Measurements from ENCODE around the gene PCCA. TPM values are rescaled to one million over a fixed set of nuclear protein-coding genes. Genes with fewer than 3 reads are reported as not detected.

PCCA gene
- total RNA-seq, 5 donors from 2014 or later (not counting 1 experiment from before 2014, with no cell fraction given) = 7.6 to 16.8 (median 10.2) TPM

- peaks cover 0 to 3% of the 10 kb centered on the region in 2 experiments for H3K27me3 ChIP-seq (replicated peaks in 1 of 2; ENCODE audit: control insufficient read depth in 2 of 2, extremely low read depth in 1 of 2, insufficient read depth in 2 of 2, low read length in 1 of 2)
- Mint-ChIP-seq H3K27me3 (peaks cover 18 to 28% of the 10 kb centered on the region in 2 donors), H3K4me3 (no peak overlapping the region), H3K27ac (peak overlapping the region in 1 of 2 donors; percentile 39), H3K9me3 (peaks cover 0 to 5% (median 2%) of the 10 kb centered on the region in 3 donors), H3K4me1 (peaks cover 0 to 4% (median 0%) of the 10 kb centered on the region in 3 donors), H3K36me3 (no peaks in the 10 kb centered on the region)
- no peak for ATAC-seq (replicated peaks in 1 of 4)
- no CpG with 5 or more reads among the region's 3 CpGs for WGBS (ENCODE audit: insufficient coverage)
- no peaks in the 10 kb centered on the region for H3K9me3 ChIP-seq
- no peak overlapping the region for H3K4me3 ChIP-seq (ENCODE audit: control insufficient read depth in 1 of 2, extremely low read depth in 1 of 2, low read length in 1 of 2)
- ChIA-PET POLR2A (no interaction called here), CTCF (no interaction called here)
- DNase-seq = no peak
- H3K36me3 ChIP-seq (ENCODE audit: control insufficient read depth in 2 of 2, extremely low read depth in 1 of 2, insufficient read depth in 1 of 2, low read length in 1 of 2) = no peaks in the 10 kb centered on the region
- H3K4me1 ChIP-seq (ENCODE audit: control insufficient read depth in 1 of 2, extremely low read depth in 1 of 2, insufficient read depth in 2 of 2, low read length in 2 of 2) = no peaks in the 10 kb centered on the region
- no peak overlapping the region for H3K27ac ChIP-seq (ENCODE audit: low read length)
Observed at GRCh38 chr13:100059827-100060226, 29.1 kb upstream of the PCCA start.

- ATAC-seq (replicated peaks in 1 of 4) (no peak), DNase-seq (no peak)
- Histone ChIP-seq H3K27ac (ENCODE audit: low read length) (no peak overlapping the region), H3K4me3 (ENCODE audit: control insufficient read depth in 1 of 2, extremely low read depth in 1 of 2, low read length in 1 of 2) (no peak overlapping the region), H3K4me1 (ENCODE audit: control insufficient read depth in 1 of 2, extremely low read depth in 1 of 2, insufficient read depth in 2 of 2, low read length in 2 of 2) (no peaks in the 10 kb centered on the region), H3K36me3 (ENCODE audit: control insufficient read depth in 2 of 2, extremely low read depth in 1 of 2, insufficient read depth in 1 of 2, low read length in 1 of 2) (no peaks in the 10 kb centered on the region), H3K27me3 (replicated peaks in 1 of 2; ENCODE audit: control insufficient read depth in 2 of 2, extremely low read depth in 1 of 2, insufficient read depth in 2 of 2, low read length in 1 of 2) (peaks cover 0 to 13% of the 10 kb centered on the region in 2 experiments), H3K9me3 (no peaks in the 10 kb centered on the region)
- Mint-ChIP-seq H3K4me3 (no peak overlapping the region), H3K4me1 (peaks cover 0 to 4% (median 0%) of the 10 kb centered on the region in 3 donors), H3K27ac (no peak overlapping the region), H3K27me3 (peaks cover 23 to 35% of the 10 kb centered on the region in 2 donors), H3K36me3 (no peaks in the 10 kb centered on the region), H3K9me3 (peaks cover 0 to 5% (median 2%) of the 10 kb centered on the region in 3 donors)
- 79% methylated on average over 4 of the region's 6 CpGs for WGBS (ENCODE audit: insufficient coverage)
- ChIA-PET CTCF (no interaction called here), POLR2A (no interaction called here)
Observed at GRCh38 chr13:100063333-100063732, 25.6 kb upstream of the PCCA start.

GRCh38 chr13:100063906-100064305 lies 25.0 kb upstream of the PCCA start:
- Mint-ChIP-seq H3K27me3 (peaks cover 23 to 35% of the 10 kb centered on the region in 2 donors), H3K4me3 (no peak overlapping the region), H3K4me1 (no peaks in the 10 kb centered on the region), H3K27ac (no peak overlapping the region), H3K9me3 (no peaks in the 10 kb centered on the region), H3K36me3 (no peaks in the 10 kb centered on the region)
- H3K4me3 ChIP-seq (ENCODE audit: control insufficient read depth in 1 of 2, extremely low read depth in 1 of 2, low read length in 1 of 2) = no peak overlapping the region
- no peaks in the 10 kb centered on the region for H3K9me3 ChIP-seq
- DNase-seq (no peak), ATAC-seq (replicated peaks in 1 of 4) (no peak)
- no peak overlapping the region for H3K27ac ChIP-seq (ENCODE audit: low read length)
- H3K36me3 ChIP-seq (ENCODE audit: control insufficient read depth in 2 of 2, extremely low read depth in 1 of 2, insufficient read depth in 1 of 2, low read length in 1 of 2) = no peaks in the 10 kb centered on the region
- POLR2A ChIA-PET = no interaction called here
- no peaks in the 10 kb centered on the region for H3K4me1 ChIP-seq (ENCODE audit: control insufficient read depth in 1 of 2, extremely low read depth in 1 of 2, insufficient read depth in 2 of 2, low read length in 2 of 2)
- CTCF ChIA-PET = no interaction called here
- H3K27me3 ChIP-seq (replicated peaks in 1 of 2; ENCODE audit: control insufficient read depth in 2 of 2, extremely low read depth in 1 of 2, insufficient read depth in 2 of 2, low read length in 1 of 2) = peaks cover 0 to 13% of the 10 kb centered on the region in 2 experiments
- WGBS (ENCODE audit: insufficient coverage) = 77% methylated on average over 3 of the region's 5 CpGs

GRCh38 chr13:100068133-100068931 lies 20.6 kb upstream of the PCCA start:
- Mint-ChIP-seq H3K36me3 (no peaks in the 10 kb centered on the region), H3K27me3 (peaks cover 19% of the 10 kb centered on the region in 2 donors), H3K4me1 (no peaks in the 10 kb centered on the region), H3K4me3 (no peak overlapping the region), H3K9me3 (no peaks in the 10 kb centered on the region), H3K27ac (no peak overlapping the region)
- WGBS (ENCODE audit: insufficient coverage) = no CpG with 5 or more reads among the region's 3 CpGs
- H3K4me1 ChIP-seq (ENCODE audit: control insufficient read depth in 1 of 2, extremely low read depth in 1 of 2, insufficient read depth in 2 of 2, low read length in 2 of 2) = no peaks in the 10 kb centered on the region
- no peak overlapping the region for H3K27ac ChIP-seq (ENCODE audit: low read length)
- no peak for ATAC-seq (replicated peaks in 1 of 4)
- no peaks in the 10 kb centered on the region for H3K9me3 ChIP-seq
- ChIA-PET POLR2A (interaction anchor here in 1 of 2 donors (0.7 kb wide), 1 partner anchor 40 kb away, joined by 4 read pairs; no protein-coding TSS in a partner anchor), CTCF (interaction anchor here in 1 of 2 donors (0.6 kb wide), 1 partner anchor 1080 kb away, joined by 3 read pairs; no protein-coding TSS in a partner anchor)
- H3K27me3 ChIP-seq (replicated peaks in 1 of 2; ENCODE audit: control insufficient read depth in 2 of 2, extremely low read depth in 1 of 2, insufficient read depth in 2 of 2, low read length in 1 of 2) = peaks cover 0 to 12% of the 10 kb centered on the region in 2 experiments
- H3K4me3 ChIP-seq (ENCODE audit: control insufficient read depth in 1 of 2, extremely low read depth in 1 of 2, low read length in 1 of 2) = no peak overlapping the region
- no peak for DNase-seq
- no peaks in the 10 kb centered on the region for H3K36me3 ChIP-seq (ENCODE audit: control insufficient read depth in 2 of 2, extremely low read depth in 1 of 2, insufficient read depth in 1 of 2, low read length in 1 of 2)

- H3K9me3 ChIP-seq = no peaks in the 10 kb centered on the region
- no peaks in the 10 kb centered on the region for H3K36me3 ChIP-seq (ENCODE audit: control insufficient read depth in 2 of 2, extremely low read depth in 1 of 2, insufficient read depth in 1 of 2, low read length in 1 of 2)
- ChIA-PET CTCF (no interaction called here), POLR2A (interaction anchor here in 1 of 2 donors (0.6 kb wide), 1 partner anchor 546 kb away, joined by 4 read pairs; no protein-coding TSS in a partner anchor)
- H3K27me3 Mint-ChIP-seq = peaks cover 12 to 14% of the 10 kb centered on the region in 2 donors
- H3K4me3 Mint-ChIP-seq = no peak overlapping the region
- peaks cover 0 to 10% of the 10 kb centered on the region in 2 experiments for H3K27me3 ChIP-seq (replicated peaks in 1 of 2; ENCODE audit: control insufficient read depth in 2 of 2, extremely low read depth in 1 of 2, insufficient read depth in 2 of 2, low read length in 1 of 2)
- H3K4me1 ChIP-seq (ENCODE audit: control insufficient read depth in 1 of 2, extremely low read depth in 1 of 2, insufficient read depth in 2 of 2, low read length in 2 of 2) = no peaks in the 10 kb centered on the region
- no peak overlapping the region for H3K27ac ChIP-seq (ENCODE audit: low read length)
- no peaks in the 10 kb centered on the region for H3K4me1 Mint-ChIP-seq
- WGBS (ENCODE audit: insufficient coverage) = no CpG with 5 or more reads among the region's 1 CpG
- no peak overlapping the region for H3K4me3 ChIP-seq (ENCODE audit: control insufficient read depth in 1 of 2, extremely low read depth in 1 of 2, low read length in 1 of 2)
- no peaks in the 10 kb centered on the region for H3K36me3 Mint-ChIP-seq
- DNase-seq (no peak), ATAC-seq (replicated peaks in 1 of 4) (no peak)
- H3K27ac Mint-ChIP-seq = no peak overlapping the region
- no peaks in the 10 kb centered on the region for H3K9me3 Mint-ChIP-seq
Observed at GRCh38 chr13:100069278-100069677, 19.6 kb upstream of the PCCA start.

GRCh38 chr13:100075700-100076587 lies 12.9 kb upstream of the PCCA start:
- no peaks in the 10 kb centered on the region for H3K9me3 ChIP-seq
- H3K4me1 ChIP-seq (ENCODE audit: control insufficient read depth in 1 of 2, extremely low read depth in 1 of 2, insufficient read depth in 2 of 2, low read length in 2 of 2) = no peaks in the 10 kb centered on the region
- no peaks in the 10 kb centered on the region for H3K4me1 Mint-ChIP-seq
- H3K27ac Mint-ChIP-seq = no peak overlapping the region
- ATAC-seq (replicated peaks in 1 of 4) (no peak), DNase-seq (no peak)
- ChIA-PET POLR2A (no interaction called here), CTCF (no interaction called here)
- H3K4me3 ChIP-seq (ENCODE audit: control insufficient read depth in 1 of 2, extremely low read depth in 1 of 2, low read length in 1 of 2) = no peak overlapping the region
- H3K27me3 Mint-ChIP-seq = peaks cover 0 to 3% of the 10 kb centered on the region in 2 donors
- no peak overlapping the region for H3K4me3 Mint-ChIP-seq
- H3K27me3 ChIP-seq (replicated peaks in 1 of 2; ENCODE audit: control insufficient read depth in 2 of 2, extremely low read depth in 1 of 2, insufficient read depth in 2 of 2, low read length in 1 of 2) = no peaks in the 10 kb centered on the region
- no peaks in the 10 kb centered on the region for H3K36me3 Mint-ChIP-seq
- no peak overlapping the region for H3K27ac ChIP-seq (ENCODE audit: low read length)
- H3K36me3 ChIP-seq (ENCODE audit: control insufficient read depth in 2 of 2, extremely low read depth in 1 of 2, insufficient read depth in 1 of 2, low read length in 1 of 2) = no peaks in the 10 kb centered on the region
- no peaks in the 10 kb centered on the region for H3K9me3 Mint-ChIP-seq
- 82% methylated on average over 3 of the region's 10 CpGs for WGBS (ENCODE audit: insufficient coverage)

All from T-cell (primary cell).